ENCODE measurements around the gene CIAO2B.

The CIAO2B gene

GRCh38 chr16:66919569-66920298 lies 14.5 kb downstream of the CIAO2B start:
- FAIRE-seq: no peak

GRCh38 chr16:66918803-66919568 lies 15.2 kb downstream of the CIAO2B start, which contains the start of gene CDH16:
CDH16 (minus strand) TSS chr16:66918885; CDS start chr16:66918065, 820 bp downstream.
- FAIRE-seq: no peak

- no peak for FAIRE-seq
Observed at GRCh38 chr16:66918355-66918754, 15.8 kb downstream of the CIAO2B start.

GRCh38 chr16:66917741-66918140 lies 16.5 kb downstream of the CIAO2B start:
- no peak for FAIRE-seq

GRCh38 chr16:66916518-66916917 lies 17.7 kb downstream of the CIAO2B start:
- no peak for FAIRE-seq

- no peak for FAIRE-seq
Observed at GRCh38 chr16:66915041-66915440, 19.2 kb downstream of the CIAO2B start.

GRCh38 chr16:66914541-66914940 lies 19.7 kb downstream of the CIAO2B start:
- FAIRE-seq: no peak

- no peak for FAIRE-seq
Observed at GRCh38 chr16:66913711-66914110, 20.5 kb downstream of the CIAO2B start.

GRCh38 chr16:66913081-66913480 lies 21.1 kb downstream of the CIAO2B start:
- no peak for FAIRE-seq

GRCh38 chr16:66911801-66912200 lies 22.4 kb downstream of the CIAO2B start:
- no peak for FAIRE-seq

GRCh38 chr16:66911112-66911511 lies 23.1 kb downstream of the CIAO2B start:
- no peak for FAIRE-seq

GRCh38 chr16:66910175-66910940 lies 23.8 kb downstream of the CIAO2B start:
- no peak for FAIRE-seq

- no peak for FAIRE-seq
Observed at GRCh38 chr16:66908762-66909559, 25.2 kb downstream of the CIAO2B start.

- no peak for FAIRE-seq
Observed at GRCh38 chr16:66908116-66908515, 26.1 kb downstream of the CIAO2B start.

GRCh38 chr16:66906916-66907836 lies 27.0 kb downstream of the CIAO2B start:
- no peak for FAIRE-seq

- no peak for FAIRE-seq
Observed at GRCh38 chr16:66905633-66906539, 28.3 kb downstream of the CIAO2B start.

GRCh38 chr16:66904846-66905632 lies 29.2 kb downstream of the CIAO2B start:
- FAIRE-seq: no peak

- FAIRE-seq: no peak
Observed at GRCh38 chr16:66904428-66904845, 29.8 kb downstream of the CIAO2B start.
